Stimulated activated CD4-positive, alpha-beta T cell treated with anti-CD3 and anti-CD28 coated beads, TNF-alpha, amount 100 ng/mL, for 1 hour (primary cell): ENCODE measurements around the gene ZNF253.
"Not testable (repeated sequence)": the region's sequence is repeated elsewhere in the genome, so short reads cannot be mapped to it uniquely, and the experiment has no call there.

ENCODE experiments used
- DNase-seq, 3 donors: peaks; one replicate each; pipeline ENCODE4 v3.0.0-alpha.2; 2020; ENCODE audit warnings: low read depth in 3 of 3, low spot score in 1 of 3

The ZNF253 gene

DNA sequence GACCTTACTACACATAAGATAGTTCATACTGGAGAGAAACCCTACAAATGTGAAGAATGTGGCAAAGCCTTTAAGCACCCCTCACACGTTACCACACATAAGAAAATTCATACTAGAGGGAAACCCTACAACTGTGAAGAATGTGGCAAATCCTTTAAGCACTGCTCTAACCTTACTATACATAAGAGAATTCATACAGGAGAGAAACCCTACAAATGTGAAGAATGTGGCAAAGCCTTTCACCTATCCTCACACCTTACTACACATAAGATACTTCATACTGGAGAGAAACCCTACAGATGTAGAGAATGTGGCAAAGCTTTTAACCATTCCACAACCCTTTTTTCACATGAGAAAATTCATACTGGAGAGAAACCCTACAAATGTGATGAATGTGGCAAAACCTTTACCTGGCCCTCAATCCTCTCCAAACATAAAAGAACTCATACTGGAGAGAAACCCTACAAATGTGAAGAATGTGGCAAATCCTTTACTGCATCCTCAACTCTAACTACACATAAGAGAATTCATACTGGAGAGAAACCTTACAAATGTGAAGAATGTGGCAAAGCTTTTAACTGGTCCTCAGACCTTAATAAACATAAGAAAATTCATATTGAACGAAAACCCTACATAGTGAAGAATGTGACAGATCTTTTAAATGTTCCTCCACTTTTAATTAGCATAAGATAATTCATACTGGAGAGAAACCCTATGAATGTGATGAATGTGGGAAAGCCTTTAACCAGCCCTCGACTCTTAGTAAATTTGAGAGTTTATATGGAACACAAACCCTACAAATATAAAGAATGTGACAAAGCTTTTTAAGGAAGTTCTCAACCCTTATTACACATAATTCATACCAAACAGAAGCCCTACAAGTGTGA, 26.6 kb downstream of the ZNF253 start:
- DNase-seq, result not testable (repeated sequence)

DNA sequence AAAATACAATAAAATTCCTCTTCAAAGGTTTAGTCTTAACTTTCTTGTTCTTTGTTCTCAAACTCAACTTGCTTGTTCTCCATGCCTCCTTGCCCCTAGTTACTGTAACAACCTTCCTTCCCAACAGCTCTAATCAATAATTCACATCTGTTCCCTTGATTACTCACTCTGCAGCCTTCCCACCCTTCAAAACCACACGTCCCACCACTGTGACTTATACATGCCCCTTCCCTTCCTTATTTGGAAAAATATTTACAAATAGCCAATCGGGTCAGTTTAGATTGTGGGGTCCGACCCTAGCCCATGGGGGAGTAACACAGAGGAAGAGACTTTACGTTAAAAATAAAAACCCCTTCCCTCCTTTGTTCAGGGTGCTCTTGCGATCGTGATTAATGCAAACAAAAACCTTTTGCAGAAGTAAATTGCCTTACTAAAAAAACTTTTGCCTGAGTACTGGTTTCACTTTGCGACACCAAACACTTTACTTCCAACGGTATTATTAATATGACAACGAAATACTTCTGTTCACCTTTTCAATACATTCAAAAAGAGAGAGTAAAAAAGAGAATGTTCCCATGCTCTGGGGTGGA, 34.6 kb downstream of the ZNF253 start:
- no peak for DNase-seq

DNA sequence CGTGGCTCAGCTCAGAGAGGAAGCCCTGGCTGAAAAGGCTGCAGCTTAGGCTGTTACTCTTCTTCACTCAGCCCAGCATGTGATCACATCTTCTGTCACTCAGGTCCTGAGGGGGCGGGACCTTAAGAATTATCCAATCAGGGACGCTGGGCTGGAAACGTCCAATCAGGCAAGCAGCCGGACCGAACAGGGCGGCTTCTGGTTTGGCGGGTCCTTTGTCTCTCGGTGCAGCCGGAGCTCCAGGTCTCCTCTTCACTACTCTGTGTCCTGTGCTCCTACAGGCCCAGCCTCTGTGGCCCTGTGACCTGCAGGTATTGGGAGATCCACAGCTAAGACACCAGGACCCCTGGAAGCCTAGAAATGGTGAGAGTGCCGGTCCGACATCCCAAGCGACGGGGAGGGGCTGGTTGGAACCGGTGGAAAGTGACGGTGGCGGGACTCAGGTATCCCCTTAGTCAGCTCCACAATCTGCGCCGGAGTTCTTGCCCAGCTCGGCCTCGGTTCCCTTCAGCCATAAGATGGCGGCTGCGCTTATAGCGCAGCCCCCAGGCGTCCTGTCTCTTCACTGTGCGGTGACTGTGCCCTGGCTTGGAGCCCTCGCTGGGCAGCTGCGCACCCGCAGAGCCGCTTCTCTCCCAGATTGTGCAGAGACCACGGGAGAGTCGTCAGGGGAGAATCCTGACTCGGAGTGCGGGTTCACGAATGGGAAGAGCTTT, 35.2 kb downstream of the ZNF253 start, which contains the start of gene ZNF93:
TSS of gene ZNF93 (plus strand) at position 218 of the 716 bp plus-strand sequence. CDS start at position 361, 143 bp downstream.
- DNase-seq, result peak; percentile 67 to 82 (median 75)

DNA sequence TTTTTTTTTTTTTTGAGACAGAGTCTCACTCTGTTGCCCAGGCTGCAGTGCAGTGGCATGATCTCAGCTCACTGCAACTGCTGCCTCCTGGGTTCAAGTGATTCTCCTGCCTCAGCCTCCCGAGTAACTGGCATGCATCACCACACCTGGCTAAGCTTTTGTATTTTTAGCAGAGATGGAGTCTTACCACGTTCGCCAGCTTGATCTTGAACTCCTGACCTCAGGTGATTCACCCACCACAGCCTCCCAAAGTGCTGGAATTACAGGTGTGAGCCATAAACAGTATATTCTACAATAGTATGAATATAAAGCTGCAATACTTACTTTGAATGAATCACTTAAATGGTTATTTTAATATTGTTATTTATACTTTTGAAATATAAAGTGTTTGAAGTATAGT, 41.9 kb downstream of the ZNF253 start:
- not testable (repeated sequence) for DNase-seq

DNA sequence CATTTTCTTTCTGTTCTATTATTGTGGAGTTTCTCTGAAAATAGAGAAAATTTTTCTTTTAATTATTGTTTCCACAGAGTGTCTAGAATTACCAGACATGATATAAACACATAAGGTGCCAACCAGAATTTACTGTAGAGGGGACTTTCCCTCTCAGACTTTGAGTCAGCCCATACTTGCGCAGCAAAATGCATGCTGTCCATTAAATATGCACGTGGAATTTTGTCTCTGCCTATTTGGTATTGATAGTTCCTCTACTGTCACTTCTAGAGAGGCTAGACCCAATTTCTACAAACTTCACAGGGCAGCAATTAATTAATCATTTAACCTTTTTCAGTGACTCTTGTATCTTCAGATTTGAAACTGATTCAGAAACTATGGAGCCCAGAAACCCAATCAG, 44.0 kb downstream of the ZNF253 start:
- no peak for DNase-seq

DNA sequence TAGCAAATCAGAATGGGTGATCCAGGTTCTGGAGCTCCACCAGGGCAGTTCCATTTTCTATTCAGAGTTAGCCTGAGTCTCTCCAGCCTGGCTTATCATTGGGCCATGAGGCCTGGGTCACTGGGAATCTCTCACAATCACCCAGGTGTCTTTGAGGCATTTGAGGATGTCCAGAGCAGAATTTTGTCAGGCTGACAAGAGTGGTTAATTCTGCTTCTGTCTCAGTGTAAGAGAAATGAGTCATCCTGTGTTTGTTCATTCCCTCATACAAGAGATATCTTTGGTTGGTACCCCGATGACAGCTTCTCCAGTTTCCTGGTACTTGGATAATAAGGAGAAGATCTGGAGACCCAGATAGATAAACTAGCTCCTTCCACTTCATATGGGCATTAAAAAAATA, 45.5 kb downstream of the ZNF253 start:
- no peak for DNase-seq

DNA sequence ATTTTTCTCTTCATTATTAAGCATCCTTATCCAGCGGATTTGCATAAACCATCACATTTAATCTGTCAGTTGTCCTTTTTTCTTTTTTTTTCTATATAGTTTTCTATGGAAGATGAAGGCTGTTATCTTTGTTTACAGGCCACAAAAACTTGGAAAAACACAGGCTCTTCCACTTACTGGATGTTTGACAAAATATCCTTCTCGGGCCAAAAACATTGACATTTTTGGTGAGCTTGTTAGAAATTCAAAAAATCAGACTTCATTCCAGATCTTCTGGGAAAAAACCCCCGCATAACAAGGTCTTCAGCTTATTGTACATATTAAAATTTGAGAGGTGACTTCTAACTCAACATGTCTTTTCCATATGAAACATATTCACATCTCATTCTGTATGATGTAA, 48.9 kb downstream of the ZNF253 start:
- DNase-seq, result no peak

DNA sequence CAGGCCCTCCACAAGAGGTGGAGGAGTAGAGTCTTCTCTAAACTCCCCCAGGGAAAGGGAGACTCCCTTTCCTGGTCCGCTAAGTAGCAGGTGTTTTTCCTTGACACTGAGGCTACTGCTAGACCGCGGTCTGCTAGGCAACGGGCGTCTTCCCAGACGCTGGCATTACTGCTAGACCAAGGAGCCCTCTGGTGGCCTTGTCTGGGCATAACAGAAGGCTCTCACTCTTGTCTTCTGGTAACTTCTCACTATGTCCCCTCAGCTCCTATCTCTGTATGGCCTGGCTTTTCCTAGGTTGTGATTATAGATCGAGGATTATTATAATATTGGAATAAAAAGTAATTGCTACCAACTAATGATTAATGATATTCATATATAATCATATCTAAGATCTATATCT, 64.7 kb downstream of the ZNF253 start:
- peak in 1 of 3 donors; percentile 7 for DNase-seq

DNA sequence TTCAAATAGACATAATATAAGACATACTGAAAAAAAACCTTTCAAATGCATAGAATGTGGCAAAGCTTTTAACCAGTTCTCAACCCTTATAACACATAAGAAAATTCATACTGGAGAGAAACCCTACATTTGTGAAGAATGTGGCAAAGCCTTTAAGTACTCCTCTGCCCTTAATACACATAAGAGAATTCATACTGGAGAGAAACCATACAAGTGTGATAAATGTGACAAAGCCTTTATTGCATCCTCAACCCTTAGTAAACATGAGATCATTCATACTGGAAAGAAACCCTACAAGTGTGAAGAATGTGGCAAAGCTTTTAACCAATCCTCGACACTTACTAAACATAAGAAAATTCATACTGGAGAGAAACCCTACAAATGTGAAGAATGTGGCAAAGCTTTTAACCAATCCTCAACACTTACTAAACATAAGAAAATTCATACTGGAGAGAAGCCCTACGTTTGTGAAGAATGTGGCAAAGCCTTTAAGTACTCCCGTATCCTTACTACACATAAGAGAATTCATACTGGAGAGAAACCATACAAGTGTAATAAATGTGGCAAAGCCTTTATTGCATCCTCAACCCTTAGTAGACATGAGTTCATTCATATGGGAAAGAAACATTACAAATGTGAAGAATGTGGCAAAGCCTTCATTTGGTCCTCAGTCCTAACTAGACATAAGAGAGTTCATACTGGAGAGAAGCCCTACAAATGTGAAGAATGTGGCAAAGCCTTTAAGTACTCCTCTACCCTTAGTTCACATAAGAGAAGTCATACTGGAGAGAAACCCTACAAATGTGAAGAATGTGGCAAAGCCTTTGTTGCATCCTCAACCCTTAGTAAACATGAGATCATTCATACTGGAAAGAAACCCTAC, 68.0 kb downstream of the ZNF253 start:
- not testable (repeated sequence) for DNase-seq

DNA sequence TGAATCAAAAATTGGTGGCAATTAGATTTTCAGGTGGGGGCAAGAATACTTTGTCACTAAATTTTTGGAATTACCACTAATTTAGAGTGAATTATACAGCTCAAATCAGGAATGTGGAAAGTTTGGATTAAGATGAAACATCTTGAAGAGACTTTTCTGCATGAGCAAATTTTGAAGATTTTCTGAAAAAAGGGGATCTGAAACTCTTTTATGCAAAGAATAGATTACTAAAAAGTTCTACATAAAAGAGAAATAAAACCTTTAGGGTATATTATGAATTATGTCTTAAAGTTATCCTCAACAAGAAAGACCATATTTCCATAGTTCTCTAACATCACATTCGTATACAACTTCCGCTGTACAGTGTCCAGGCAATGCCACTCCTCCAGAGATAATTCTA, 71.7 kb downstream of the ZNF253 start:
- no peak for DNase-seq

DNA sequence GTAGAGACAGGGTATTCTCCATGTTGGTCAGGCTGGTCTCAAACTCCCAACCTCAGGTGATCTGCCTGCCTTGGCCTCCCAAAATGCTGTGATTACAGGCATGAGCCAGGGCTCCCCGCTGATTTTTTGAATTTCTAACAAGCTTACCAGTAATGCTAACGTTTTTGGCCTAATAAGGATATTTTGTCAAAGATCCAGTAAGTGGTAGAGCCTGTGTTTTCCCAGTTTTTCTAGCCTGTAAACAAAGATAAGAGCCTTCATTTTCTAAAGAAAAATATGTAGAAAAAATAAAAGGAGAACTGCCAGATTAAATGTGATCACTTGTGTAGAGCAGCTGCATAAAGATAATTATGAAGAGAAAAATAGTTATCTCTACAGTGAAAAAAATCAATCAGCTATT, 72.8 kb downstream of the ZNF253 start:
- no peak for DNase-seq

DNA sequence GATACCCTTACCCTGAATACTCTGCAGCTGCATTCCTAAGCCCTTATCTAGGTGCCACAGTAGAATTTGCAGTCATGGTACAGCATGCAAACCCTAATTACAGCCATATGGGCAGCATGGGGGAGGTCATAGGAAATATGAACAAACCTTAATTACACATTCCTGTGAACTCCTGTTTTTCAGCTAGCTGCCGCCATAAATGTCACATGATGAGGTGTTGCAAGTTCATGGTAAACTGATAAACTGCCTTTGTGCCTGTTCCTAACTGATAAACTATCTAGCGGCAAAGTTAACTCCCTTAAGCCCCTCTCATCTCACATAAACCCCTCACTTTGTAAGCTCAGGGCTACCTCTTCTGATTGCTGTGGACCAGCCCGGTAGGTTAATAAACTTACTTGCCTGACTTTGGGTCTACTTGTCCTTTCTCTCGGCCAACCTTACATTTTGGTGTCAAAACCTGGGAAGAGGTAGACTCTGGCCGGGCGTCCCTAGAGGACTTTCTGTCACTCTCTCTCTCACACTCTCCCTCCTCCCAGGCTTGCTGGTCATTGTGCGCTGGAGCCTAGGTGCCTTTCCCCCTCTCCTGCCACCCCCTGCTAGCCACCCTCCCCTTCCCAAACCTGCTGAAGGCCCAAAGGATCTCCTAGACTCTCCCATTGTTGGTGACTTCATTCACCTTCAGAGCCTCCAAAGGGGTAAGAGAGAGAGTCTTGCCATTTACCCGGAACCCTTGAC, 78.3 kb downstream of the ZNF253 start:
- no peak for DNase-seq
